Pons (tissue), 1 donor: Measurements from ENCODE around the gene LTB.

Source experiments
- DNase-seq: peaks from one replicate; pipeline ENCODE4 v3.0.0-alpha.2; 2016; ENCODE audit warnings: low spot score

The LTB gene

GRCh38 chr6:31582230-31582643 lies at the start of gene LTB:
TSS of gene LTB (minus strand) at chr6:31582424. CDS start at chr6:31582417, 7 bp downstream.
- no peak for DNase-seq

- no peak for DNase-seq
These were observed 49.6 kb upstream of the LTB start for GRCh38 chr6:31631681-31632278.

GRCh38 chr6:31631209-31631608 lies 49.0 kb upstream of the LTB start:
- no peak for DNase-seq

GRCh38 chr6:31630177-31630934 lies 48.1 kb upstream of the LTB start:
- DNase-seq: no peak

GRCh38 chr6:31629014-31629413 lies 46.8 kb upstream of the LTB start:
- DNase-seq: no peak

- DNase-seq: no peak
These were observed 45.6 kb upstream of the LTB start for GRCh38 chr6:31627690-31628287.

GRCh38 chr6:31626952-31627351 lies 44.7 kb upstream of the LTB start:
- DNase-seq: no peak

GRCh38 chr6:31624070-31624469 lies 41.8 kb upstream of the LTB start:
- no peak for DNase-seq

GRCh38 chr6:31622684-31623091 lies 40.5 kb upstream of the LTB start:
- no peak for DNase-seq

- DNase-seq: no peak
These were observed 39.8 kb upstream of the LTB start for GRCh38 chr6:31621991-31622390.

GRCh38 chr6:31621320-31621939 lies 39.2 kb upstream of the LTB start:
- peak; percentile 39 for DNase-seq

GRCh38 chr6:31620586-31621319 lies 38.5 kb upstream of the LTB start, which contains the start of gene PRRC2A:
TSS of gene PRRC2A (plus strand) at chr6:31620715. CDS start at chr6:31622790, 2,075 bp downstream.
- peak; percentile 44 for DNase-seq

- DNase-seq: peak; percentile 99
These were observed 37.8 kb upstream of the LTB start for GRCh38 chr6:31619805-31620585.

GRCh38 chr6:31617010-31617409 lies 34.8 kb upstream of the LTB start:
- DNase-seq: no peak

- DNase-seq: peak; percentile 27
These were observed 33.5 kb upstream of the LTB start for GRCh38 chr6:31615748-31616147.

GRCh38 chr6:31614684-31615578 lies 32.7 kb upstream of the LTB start, which contains the start of gene AIF1:
TSS of gene AIF1 (plus strand) at chr6:31615234. CDS start at chr6:31615330, 96 bp downstream.
- peak; percentile 82 for DNase-seq

- peak; percentile 65 for DNase-seq
These were observed 31.9 kb upstream of the LTB start for GRCh38 chr6:31614075-31614619.

- no peak for DNase-seq
These were observed 28.7 kb upstream of the LTB start for GRCh38 chr6:31610968-31611367.

GRCh38 chr6:31609519-31610406 lies 27.5 kb upstream of the LTB start:
- DNase-seq: no peak
